SK-N-MC (cell line): ENCODE results near the gene SHC4.

Source experiments
- DNase-seq: peaks from one replicate; pipeline ENCODE4 v3.0.0-alpha.2; 2011; ENCODE audit warnings: low read depth, low spot score
- H3K27ac ChIP-seq: fragments of 200-600 bp; sonication (generic); 2 replicates; pipeline ENCODE4 v1.5.1; 2016; ENCODE audit warnings: mixed run types
- H3K36me3 ChIP-seq: fragments of 200-600 bp; sonication (generic); 2 replicates; pipeline ENCODE4 v1.6.1; 2017; ENCODE audit warnings: antibody characterized with exemption, low read length, mixed read lengths; ENCODE audit not compliant: insufficient read depth
- H3K4me3 ChIP-seq: fragments of 200-600 bp; sonication (generic); 2 replicates; pipeline ENCODE4 v1.5.1; 2016
- H3K9ac ChIP-seq: fragments of 200-600 bp; sonication (generic); 2 replicates; pipeline ENCODE4 v1.8.0; 2017; ENCODE audit warnings: mixed run types, mixed read lengths; ENCODE audit not compliant: insufficient read length
- H3K9me3 ChIP-seq: fragments of 200-600 bp; sonication (generic); 2 replicates; pipeline ENCODE4 v1.6.1; 2017; ENCODE audit warnings: low read depth, mild to moderate bottlenecking, antibody characterized with exemption, low read length, moderate library complexity, mixed read lengths
- EZH2 ChIP-seq: fragments of 200-600 bp; sonication (generic); IDR thresholded peaks from one replicate; pipeline ENCODE4 v1.6.1; 2017; ENCODE audit warnings: antibody characterized with exemption
- FOXP2 ChIP-seq: optimal IDR thresholded peaks from 2 replicates; pipeline ENCODE3; 2011; ENCODE audit warnings: mild to moderate bottlenecking, moderate library complexity; ENCODE audit not compliant: insufficient read depth; ENCODE audit errors: extremely low read length, control extremely low read depth
- POLR2AphosphoS5 ChIP-seq: IDR thresholded peaks from 2 replicates; pipeline ENCODE4 v1.6.1; 2012; ENCODE audit warnings: mild to moderate bottlenecking, low read depth, low read length, borderline replicate concordance

SHC4 gene, protein sequence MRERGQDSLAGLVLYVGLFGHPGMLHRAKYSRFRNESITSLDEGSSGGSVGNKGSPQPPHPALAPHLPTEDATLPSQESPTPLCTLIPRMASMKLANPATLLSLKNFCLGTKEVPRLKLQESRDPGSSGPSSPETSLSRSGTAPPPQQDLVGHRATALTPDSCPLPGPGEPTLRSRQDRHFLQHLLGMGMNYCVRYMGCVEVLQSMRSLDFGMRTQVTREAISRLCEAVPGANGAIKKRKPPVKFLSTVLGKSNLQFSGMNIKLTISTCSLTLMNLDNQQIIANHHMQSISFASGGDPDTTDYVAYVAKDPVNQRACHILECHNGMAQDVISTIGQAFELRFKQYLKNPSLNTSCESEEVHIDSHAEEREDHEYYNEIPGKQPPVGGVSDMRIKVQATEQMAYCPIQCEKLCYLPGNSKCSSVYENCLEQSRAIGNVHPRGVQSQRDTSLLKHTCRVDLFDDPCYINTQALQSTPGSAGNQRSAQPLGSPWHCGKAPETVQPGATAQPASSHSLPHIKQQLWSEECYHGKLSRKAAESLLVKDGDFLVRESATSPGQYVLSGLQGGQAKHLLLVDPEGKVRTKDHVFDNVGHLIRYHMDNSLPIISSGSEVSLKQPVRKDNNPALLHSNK

DNA sequence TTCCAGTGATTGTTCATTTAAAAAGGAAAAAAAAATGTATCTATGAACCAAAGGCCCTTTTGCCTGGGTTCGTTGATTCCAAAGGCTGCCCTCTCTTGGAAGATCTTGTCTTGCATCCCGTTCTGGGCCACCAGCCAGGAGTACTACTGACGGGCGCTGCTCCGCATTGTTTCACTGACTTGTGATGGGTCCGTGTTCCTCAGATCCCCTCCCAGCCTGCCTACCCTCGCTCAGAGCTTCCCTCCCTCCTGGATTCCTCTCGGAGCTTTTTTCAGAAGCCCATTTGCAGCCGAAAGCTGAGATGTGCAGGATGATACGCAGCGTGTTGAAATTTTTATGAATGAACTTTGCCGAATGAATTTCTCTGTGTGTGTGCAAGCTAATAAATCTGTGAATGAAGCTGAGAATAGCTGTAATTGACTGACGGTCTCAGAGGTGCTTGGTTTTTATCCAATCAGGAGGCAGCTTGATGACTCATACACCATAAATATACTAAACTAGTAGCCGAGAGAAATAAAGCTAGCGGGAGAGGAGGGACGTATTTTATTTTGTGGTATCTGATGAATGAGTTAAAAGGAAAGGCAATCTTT lies at the start of gene SHC4:
Gene SHC4, minus strand, starts transcription at position 396 of the 590 bp plus-strand sequence. CDS start 904 bp downstream, outside the sequence.
- Histone ChIP-seq H3K27ac (no peak within 1 kb of the TSS), H3K4me3 (peak within 1 kb of the TSS; percentile 71), H3K9me3 (no peaks in the 10 kb centered on the region), H3K9ac (no peak within 1 kb of the TSS), H3K36me3 (no peaks in the 10 kb centered on the region)
- no peak for TF ChIP-seq EZH2
- no peak for TF ChIP-seq FOXP2
- TF ChIP-seq POLR2AphosphoS5, result no peak
- DNase-seq, result peak; percentile 69

DNA sequence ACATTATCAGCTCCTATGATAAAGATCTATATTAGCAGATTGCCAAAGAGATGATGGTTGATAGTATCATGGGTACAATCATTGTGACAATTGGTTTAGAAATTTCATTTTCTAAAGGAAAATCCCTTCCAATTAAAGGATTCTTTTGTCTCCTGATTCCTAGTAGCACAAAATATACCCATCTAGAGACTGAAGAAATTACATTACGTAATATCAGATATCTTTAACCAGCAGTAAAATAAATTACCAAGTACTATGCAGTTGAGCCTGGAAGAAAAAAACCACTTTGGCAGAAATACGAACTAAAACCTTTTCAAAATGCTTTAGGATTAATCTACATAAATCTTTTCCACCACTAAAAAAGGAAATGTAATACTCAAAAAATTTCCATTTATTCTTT lies 35.6 kb upstream of the SHC4 start:
- H3K27ac ChIP-seq, result no peak overlapping the region
- no peak overlapping the region for H3K9ac ChIP-seq
- no peak for DNase-seq
- H3K36me3 ChIP-seq, result peaks cover 20% of the 10 kb centered on the region
- H3K4me3 ChIP-seq, result no peak overlapping the region
- TF ChIP-seq FOXP2, result no peak
- TF ChIP-seq POLR2AphosphoS5, result no peak
- no peak for TF ChIP-seq EZH2
- no peaks in the 10 kb centered on the region for H3K9me3 ChIP-seq

DNA sequence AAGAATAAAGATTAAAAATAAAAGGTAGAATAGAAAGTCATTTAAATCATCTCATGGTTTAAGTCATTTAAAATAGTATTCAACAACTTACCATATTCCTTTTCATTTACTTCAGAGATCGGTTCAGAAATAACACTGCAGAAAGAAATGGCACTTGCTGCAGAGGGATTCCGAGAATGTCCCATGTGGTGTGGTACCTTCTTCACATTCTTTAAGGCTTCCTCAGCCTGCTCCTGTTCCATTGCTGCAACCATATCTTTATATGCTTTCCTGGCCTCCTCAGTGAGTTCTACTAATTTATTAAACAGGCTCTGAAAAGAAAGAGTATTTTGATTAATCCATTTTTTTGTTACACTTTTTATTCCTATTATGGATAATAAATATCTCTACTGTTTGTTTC lies 32.6 kb upstream of the SHC4 start:
- peaks cover 34% of the 10 kb centered on the region for H3K36me3 ChIP-seq
- no peak for DNase-seq
- H3K9me3 ChIP-seq, result no peaks in the 10 kb centered on the region
- H3K27ac ChIP-seq, result peak overlapping the region; percentile 16; the same call in 1 of the 2 replicates
- TF ChIP-seq FOXP2 (no peak), EZH2 (no peak), POLR2AphosphoS5 (no peak)
- no peak overlapping the region for H3K9ac ChIP-seq
- no peak overlapping the region for H3K4me3 ChIP-seq

DNA sequence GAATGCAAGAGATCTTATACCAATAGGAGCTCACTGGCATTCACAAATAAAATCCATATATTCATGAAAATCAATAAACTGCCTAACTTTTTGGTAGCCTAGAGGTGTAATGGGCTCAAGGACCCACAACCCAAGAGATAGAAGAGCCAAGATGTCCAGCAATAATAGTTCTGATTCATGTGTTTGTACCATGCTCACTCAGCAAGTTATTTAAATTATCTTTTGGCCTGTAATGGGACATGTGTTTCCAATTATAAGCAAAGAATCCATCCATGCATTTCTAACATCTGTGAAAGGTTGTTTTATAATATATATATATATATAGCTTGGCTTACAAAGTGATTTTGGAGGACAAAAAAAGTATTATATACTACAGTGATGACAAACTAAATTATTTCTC lies 29.7 kb upstream of the SHC4 start:
- peaks cover 21% of the 10 kb centered on the region for H3K36me3 ChIP-seq
- peak; percentile 59 for DNase-seq
- H3K9me3 ChIP-seq, result no peaks in the 10 kb centered on the region
- no peak; the same call in 1 of the 2 replicates for TF ChIP-seq POLR2AphosphoS5
- no peak overlapping the region for H3K9ac ChIP-seq
- H3K27ac ChIP-seq, result peak overlapping the region; percentile 72; the same call in 1 of the 2 replicates
- peak overlapping the region; percentile 48; the same call in 1 of the 2 replicates for H3K4me3 ChIP-seq

DNA sequence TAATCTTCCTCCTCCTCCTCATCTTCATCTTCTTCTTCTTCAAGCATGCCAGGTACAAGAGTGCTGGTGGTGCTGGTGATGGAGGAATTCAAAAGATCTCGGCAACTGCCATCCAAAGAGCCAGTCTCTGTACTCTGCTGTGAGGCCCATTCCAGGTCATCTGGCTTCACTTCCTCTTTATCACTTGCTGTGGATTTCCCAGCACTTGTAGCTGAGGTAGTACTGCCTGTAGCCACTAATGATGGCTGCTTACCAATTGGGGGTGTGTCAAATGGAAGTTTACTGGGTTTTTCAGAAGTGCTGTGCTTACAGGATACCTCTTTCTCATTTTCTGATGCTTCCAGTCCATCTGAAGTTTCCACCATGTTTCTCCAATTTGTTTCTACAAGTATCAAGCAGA lies 28.8 kb upstream of the SHC4 start:
- peaks cover 17% of the 10 kb centered on the region for H3K36me3 ChIP-seq
- TF ChIP-seq POLR2AphosphoS5 (no peak), FOXP2 (no peak), EZH2 (no peak)
- H3K9ac ChIP-seq, result no peak overlapping the region
- no peak overlapping the region for H3K4me3 ChIP-seq
- no peak overlapping the region for H3K27ac ChIP-seq
- no peak for DNase-seq
- H3K9me3 ChIP-seq, result no peaks in the 10 kb centered on the region

DNA sequence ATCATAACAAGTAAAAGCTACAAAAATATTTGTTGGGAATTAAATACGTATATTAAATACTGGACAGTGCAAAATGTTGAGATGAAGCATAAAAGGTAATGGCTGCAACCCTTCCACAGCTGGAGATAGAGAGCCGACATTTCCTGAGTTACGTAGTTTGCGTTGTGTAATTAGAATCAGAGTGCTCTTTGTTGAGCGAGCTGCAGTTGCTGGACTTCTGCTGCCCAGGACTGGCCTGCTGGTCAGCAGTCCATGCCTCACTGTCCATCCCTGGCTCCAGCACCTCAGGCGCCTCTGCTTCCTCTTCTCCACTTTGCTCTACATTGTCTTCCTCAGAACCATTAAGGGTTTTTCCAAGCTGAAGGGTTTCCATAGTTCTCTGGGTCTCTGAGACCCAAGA lies 28.4 kb upstream of the SHC4 start:
- DNase-seq, result no peak
- H3K27ac ChIP-seq, result no peak overlapping the region
- H3K36me3 ChIP-seq, result peaks cover 17% of the 10 kb centered on the region
- no peak overlapping the region for H3K4me3 ChIP-seq
- no peaks in the 10 kb centered on the region for H3K9me3 ChIP-seq
- no peak overlapping the region for H3K9ac ChIP-seq
- TF ChIP-seq POLR2AphosphoS5 (no peak), EZH2 (no peak), FOXP2 (no peak)

DNA sequence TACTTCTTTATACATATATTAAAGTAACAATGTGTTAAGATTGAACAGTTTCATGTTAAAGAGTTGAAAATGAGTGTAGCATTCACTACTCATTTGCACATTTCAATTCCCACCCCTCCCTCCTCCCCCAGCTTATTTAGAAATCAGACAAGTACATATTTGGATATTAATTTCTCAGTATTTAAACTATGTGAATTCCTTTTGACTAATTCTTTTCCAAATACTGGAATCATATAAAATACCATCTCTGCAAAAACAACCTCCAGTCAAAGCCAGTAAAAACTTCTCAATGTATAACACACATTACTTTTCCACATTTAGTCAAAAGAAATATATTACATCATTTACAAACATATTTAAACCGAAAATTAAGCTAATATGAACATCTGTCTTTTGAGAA lies 25.5 kb upstream of the SHC4 start:
- Histone ChIP-seq H3K27ac (no peak overlapping the region), H3K36me3 (peaks cover 17% of the 10 kb centered on the region), H3K9me3 (no peaks in the 10 kb centered on the region), H3K9ac (no peak overlapping the region), H3K4me3 (no peak overlapping the region)
- no peak for TF ChIP-seq POLR2AphosphoS5
- TF ChIP-seq EZH2, result no peak
- no peak for TF ChIP-seq FOXP2
- DNase-seq, result no peak

DNA sequence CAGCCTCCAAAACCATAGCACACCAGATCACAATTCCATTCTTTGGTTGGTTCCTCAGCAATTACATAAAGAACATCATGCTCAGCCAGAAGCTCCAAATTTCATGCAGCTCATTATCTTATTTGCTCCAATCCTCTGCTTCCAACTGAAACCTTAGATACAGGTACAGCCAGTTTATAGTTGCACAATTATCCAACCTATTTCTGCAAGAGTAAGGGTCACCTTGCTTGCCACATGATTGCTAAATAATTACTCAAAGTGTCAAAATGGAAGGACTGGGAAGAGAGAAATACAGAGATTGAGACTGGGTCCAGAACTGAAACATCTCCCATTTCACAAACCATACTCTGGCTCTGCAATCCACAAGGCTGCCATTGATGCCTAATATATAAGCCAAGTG lies 23.4 kb upstream of the SHC4 start:
- H3K9me3 ChIP-seq, result no peaks in the 10 kb centered on the region

More for the DNA sequence above, 23.4 kb upstream of the SHC4 start:
- Histone ChIP-seq H3K27ac (no peak overlapping the region), H3K4me3 (no peak overlapping the region), H3K36me3 (peaks cover 11% of the 10 kb centered on the region), H3K9ac (no peak overlapping the region)
- DNase-seq, result no peak
- TF ChIP-seq FOXP2, result no peak
- TF ChIP-seq EZH2, result no peak
- no peak for TF ChIP-seq POLR2AphosphoS5
